GM20431 (cell line): ENCODE data around the gene SMIM35.

Source experiments
- in situ Hi-C: fragments of 300-500 bp; cut with MseI, MboI; formaldehyde crosslinking; loops from one replicate; pipeline ENCODE4 v1.15.0; 2020; ENCODE audit warnings: low sequenced_read_pairs; ENCODE audit not compliant: unreplicated experiment

SMIM35 gene

DNA sequence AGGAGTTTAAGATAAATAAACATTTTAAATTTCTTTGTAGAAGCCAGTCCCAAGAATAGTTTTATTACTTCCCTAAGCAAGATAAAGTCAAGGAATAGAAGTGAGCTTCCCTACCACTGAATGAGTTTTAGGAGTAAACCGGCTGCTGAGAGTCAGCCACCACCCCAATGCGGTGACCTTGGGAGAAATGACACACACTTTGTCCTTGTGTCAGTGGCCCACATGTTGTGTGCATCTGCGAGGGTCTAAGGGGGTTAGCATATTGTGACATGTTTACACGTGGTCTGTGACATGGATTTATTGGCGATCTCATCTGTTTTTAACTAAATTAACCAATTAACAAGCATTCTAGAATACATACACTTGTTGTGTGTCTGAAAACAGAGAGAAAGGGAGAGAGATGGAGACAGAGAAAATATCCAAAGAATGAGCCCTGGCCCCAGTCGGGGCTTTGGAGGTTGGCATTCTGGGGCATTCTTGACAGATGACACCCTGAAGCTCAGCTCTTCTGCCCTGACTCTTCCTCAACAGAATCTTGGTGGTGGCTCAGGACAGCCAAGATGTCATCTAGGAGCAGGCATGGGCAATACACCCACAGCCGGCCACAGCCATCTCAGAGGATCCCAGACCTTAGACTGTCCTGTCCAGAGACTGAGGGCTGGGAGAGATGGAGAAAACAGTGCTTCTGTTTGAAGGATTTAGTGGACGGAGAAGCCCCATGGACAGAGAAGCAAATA is 39.6 kb downstream of the SMIM35 start:
- in situ Hi-C loops = no loop called here

DNA sequence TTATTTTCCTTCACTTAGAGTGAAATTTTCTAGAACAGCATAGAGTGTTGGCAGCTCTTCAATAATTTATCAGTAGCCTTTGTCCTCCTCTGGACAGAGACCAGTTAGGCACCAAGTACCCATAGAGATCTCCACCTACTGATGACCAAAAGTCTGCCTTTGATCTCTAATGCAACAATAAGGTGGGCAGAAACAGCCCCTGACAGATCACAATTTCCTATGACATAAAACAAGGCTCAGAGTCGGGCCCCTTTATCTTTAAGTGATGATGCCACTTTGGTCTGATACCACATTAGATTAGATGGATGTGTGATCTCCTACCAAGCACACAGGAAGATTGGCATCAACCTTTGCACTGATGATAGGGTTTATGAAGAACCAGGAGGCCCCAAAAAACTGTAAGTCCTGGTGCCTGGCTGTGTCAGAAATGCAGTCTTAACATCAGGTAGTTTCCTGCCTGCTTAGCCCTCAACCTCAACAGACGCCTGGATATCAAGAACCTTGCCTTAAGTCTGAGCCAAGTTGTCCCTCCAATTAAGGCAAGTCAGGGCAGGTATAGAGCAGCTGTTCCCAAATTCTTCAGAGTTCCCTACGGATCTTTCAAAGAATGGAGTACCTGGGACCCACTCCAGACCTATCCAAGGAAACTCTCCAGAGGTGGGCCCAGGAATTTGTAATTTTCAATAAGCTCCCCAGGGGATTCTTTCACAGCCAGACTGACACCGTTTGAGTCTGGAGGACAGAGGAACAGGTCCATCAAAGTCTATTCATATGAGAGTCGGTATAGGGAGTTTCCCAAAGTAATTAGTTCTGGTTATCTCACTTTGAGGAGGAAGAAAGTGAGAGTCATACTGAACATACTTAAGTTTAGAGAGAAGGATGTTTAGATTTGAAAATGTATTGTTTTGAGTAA is 40.5 kb downstream of the SMIM35 start:
- in situ Hi-C loops = no loop called here

DNA sequence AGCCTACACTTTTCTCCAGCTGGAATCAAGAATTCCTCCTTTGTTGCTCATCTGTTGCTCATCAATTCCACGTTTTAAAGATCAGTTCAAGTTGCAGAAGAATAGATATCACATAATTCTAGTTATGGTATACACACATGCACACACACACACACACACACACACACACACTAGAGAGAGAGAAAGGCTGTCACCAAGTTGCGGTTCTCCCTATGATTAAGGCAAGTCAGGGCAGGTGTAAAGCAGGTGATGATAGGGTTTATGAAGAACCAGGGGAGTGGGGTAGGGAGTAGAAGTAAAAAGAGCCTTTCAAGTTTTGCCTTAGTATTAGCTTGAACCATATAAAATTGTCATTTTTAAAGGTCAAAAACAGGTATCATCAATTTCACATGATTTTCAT is 41.6 kb downstream of the SMIM35 start:
- in situ Hi-C loops = no loop called here

DNA sequence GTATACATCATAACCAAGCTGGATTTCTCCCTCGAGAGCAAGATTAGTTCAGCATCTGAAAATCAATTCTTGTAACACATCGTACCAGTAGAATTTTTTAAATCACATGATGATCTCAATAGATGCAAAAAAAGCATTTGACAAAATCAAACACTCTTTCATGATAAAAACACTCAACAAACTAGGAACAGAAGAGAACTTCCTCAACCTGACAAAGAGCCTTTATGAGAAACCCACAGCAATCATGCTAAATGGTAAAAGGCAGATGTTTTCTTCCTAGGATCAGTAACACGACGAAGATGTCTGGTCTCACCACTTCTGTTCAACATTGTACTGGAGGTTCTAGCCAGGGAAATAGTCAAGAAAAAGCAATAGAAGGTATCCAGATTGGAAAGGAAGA is 44.0 kb downstream of the SMIM35 start:
- in situ Hi-C loops = no loop called here

DNA sequence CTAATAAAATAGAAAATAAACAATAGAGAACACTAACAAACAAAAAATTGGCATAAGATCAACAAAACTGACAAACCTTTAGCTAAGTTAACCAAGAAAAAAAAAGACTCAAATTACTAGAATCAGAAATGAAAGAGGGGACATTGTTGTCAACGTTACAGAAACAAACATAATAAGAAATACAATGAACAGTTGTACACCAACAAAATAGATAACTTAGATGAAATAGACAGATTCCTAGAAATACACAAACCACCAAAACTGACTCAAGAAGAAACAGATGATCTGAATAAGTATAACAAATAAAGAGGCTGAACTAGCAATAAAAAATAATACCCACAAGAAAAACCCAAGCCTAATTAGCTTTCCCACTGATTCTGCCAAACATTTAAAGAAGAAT is 44.6 kb downstream of the SMIM35 start:
- in situ Hi-C loops = no loop called here

DNA sequence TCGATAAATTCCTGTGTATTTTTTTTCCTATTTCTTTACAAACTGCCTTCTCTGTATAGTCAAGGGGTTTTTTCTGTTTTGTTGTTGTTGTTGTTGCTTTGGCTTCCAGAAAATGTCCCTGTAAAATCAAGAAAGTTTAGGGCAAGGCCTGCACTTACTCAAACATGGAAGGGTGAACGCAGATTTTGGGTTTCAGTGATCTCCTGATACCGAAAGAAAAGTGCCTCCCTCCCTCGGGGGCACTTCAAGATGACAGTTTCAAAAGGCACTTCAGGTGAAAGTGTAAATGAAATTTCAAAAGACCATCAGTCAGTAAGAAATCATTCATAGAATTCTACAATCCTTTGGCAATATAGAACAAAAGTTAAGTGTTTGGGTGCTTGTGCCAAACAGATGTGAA is 53.3 kb downstream of the SMIM35 start:
- in situ Hi-C loops = no loop called here

DNA sequence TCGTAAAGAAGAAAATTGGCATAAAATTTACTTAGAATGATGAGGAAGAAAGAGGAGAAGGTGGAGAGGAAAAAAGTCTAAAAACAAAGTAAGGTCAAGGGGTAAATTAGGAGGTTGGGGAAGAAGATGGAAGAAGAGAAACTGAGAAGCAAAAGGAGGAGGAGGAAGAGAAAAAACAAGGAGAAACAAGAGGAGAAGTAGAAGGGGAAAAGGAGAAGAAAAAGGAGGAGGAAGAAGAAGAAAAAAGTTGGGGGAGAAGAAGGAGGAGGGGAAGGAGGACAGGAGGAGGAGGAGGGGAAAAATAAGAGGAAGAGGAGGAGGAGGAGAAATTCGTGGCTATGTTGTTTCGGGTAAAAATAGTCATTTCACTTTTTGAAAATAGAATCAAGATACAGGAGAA is 58.1 kb downstream of the SMIM35 start:
- in situ Hi-C loops = no loop called here

DNA sequence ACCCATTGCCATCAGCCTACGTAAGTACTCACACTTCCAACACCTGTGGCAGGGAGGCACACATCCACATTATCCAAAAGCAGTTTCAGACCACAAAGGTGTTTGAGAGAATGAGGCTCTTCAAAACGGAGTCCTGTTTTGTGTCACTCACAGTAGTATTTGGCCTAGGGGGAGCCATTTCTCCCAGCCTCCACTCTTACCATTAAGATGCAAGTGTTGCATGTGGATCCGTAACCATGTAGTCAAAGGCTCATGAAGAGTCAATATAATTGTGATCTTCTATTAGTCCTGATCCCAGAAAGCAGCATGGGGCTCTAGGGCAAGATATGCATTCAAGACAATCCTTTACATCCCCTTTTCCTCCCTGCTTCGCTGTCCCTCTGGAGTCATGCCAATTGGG is 59.1 kb downstream of the SMIM35 start:
- in situ Hi-C loops = no loop called here

DNA sequence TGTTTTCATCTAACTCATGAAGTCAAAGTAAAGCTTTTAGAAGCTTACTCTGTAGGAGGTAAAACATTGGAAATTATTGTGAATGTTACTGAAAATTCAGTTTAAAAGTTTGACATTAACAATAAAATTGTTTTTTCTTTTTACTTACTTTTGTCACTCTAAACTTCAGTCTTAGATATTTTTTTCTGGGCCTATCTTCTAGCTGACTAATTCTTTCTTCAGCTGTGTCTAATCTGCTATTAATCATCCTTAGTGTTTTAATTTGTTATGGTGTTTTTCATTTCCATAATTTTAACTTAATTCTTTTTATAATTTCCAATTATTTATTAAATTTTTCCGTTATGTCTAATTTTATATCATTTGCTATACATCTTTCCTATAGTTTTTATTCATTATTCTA is 65.6 kb downstream of the SMIM35 start:
- in situ Hi-C loops = no loop called here

DNA sequence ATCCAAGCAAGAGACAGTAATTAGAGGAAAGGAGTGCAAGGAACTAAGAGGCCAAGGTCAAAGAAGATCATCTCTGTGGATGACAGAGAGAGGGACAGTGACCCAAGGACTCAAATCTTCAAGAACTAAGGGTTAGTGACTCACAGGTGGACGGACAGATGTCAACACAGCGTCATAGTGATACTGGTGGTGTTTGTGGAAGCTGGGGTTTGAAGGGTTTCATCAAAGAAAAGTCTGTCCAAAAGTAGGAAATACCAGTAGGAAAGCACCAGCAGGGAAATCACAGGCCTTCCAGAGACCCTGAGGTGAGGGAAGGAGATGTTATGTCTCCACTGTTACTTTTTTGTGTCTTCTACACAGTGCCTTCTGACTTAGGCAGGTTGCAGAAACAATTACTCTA is 68.4 kb downstream of the SMIM35 start:
- in situ Hi-C loops = no loop called here

DNA sequence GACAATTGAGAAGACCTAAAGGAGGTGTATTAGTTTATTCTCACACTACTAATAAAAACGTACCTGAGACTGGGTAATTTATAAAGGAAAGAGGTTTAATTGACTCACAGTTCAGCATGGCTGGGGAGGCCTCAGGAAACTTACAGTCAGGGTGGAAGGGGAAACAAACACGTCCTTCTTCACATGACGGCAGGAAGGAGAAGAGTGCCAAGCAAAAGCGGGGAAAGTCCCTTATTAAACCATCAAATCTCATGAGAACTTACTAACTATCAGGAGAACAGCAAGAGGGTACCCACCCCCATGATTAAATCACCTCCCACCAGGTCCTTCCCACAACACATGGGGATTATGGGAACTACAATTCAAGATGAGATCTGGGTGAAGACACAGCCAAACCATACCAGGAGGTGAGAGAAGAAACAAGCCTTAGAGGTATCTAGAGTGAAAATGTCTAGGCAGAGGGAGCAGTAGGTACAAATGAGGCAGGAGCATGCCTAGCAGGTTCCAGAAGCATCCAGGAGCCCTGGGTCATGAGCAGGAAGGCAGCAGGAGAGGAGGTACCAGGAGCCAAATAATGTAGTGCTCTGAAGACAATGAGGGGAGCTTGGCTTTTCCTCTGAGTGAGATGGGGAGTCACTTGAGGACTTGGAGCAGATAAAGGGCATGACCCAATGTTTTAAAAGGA is 69.0 kb downstream of the SMIM35 start:
- in situ Hi-C loops = no loop called here

DNA sequence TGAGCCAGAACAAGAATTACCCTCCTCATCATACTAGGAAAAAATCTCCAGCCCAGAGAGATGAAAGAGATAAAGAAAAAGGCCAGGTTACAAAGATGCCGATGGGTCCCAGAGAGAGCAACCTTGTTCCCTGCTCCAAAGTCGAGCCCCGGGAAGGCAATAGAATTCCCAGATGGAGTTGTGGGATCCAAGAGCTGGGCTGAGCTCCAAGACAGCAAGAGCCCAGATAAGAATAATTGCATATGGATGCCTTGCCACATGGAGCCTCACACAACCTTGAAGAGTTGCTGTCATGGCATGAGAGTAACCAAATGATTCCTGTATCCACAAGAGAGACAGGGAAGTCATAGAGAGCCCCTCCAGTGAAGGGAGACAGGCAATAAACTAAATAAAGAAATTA is 69.7 kb downstream of the SMIM35 start:
- in situ Hi-C loops = no loop called here

DNA sequence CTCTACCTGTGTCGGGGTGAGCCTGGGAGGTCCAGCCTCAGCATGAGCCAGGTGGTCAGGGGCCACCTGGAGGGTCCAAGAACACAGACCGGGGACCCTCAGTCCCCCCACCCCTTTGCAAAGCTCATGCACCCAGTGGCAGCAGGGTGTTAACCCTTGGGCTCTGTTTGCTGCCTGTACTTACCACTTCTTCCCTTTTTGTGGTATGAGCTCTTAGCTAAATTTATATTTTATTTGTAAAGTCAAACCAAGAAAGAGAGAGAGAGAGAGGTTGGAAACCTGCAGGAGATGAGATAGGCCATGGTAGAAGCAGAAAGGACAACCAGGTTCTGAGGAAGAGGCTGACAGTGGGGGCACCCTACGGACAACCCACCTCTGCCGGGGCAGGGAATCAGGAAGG is 70.7 kb downstream of the SMIM35 start:
- in situ Hi-C loops = no loop called here

DNA sequence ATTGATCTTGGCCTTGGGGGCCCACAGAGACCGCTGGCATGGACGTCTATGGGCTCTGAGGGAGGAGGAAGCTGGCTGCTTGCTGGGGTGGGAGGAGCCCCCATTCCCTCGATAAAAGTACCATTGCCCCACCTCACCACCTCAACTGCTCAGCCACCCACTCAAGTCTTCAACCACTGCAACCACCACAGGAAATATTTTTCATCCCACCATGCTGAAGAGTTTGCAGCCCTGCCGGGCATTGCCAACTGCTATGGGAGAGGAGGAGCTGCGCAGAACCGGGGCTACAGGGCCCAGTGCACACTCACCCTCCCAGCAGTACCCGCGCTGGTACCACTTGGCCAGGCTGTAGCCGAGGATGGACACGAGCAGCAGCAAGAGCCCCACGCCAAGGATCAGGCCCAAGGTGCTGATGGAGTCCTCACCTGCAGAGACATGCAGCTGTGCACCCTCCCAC is 71.3 kb downstream of the SMIM35 start:
- in situ Hi-C loops = no loop called here

DNA sequence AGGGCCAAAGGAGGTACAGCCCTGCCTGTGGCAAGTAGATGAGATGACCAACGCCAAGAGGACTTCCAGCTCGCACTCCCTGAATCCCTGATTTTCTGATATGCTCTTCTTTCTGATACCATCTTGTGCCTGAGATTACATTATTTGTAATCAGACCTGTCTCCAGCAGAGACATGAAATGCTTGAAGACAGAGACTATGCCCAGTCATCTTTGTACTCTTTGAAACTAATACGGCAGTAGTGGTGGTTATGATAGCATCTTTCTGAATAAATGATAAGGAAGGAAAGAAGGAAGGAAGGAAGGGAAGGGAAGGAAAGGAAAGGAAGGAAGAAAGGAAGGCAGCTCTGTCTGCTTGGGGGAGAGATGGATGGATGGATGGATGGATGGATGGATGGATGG is 72.7 kb downstream of the SMIM35 start:
- in situ Hi-C loops = no loop called here

DNA sequence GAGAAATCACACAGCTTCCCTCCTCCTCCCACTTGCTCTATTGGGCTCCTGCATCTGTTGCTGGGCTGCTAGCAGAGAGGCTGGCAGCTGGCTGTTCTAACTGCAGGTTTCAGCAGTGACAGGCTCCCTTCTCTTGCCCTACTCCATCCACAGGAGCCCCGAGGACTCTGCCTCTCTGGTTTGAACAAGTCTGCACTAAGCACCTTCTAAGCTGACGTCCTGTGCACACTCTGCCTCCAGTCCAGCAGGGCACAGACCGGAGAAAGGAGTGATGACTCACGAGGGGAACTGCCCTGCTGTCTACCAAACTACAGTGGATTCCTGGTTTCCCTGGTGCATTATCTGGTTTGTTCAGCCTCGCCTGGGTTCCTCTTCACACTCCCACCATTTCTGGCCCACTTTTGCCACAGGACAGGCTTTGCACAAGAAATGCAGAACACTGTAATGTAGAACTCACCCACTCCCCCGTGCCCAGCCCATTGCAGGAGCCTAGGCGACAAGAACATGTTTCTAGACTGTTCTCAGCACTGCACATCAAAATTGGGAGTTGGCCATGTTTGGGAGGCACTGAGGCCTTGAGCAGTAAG is 74.6 kb downstream of the SMIM35 start:
- in situ Hi-C loops = no loop called here

DNA sequence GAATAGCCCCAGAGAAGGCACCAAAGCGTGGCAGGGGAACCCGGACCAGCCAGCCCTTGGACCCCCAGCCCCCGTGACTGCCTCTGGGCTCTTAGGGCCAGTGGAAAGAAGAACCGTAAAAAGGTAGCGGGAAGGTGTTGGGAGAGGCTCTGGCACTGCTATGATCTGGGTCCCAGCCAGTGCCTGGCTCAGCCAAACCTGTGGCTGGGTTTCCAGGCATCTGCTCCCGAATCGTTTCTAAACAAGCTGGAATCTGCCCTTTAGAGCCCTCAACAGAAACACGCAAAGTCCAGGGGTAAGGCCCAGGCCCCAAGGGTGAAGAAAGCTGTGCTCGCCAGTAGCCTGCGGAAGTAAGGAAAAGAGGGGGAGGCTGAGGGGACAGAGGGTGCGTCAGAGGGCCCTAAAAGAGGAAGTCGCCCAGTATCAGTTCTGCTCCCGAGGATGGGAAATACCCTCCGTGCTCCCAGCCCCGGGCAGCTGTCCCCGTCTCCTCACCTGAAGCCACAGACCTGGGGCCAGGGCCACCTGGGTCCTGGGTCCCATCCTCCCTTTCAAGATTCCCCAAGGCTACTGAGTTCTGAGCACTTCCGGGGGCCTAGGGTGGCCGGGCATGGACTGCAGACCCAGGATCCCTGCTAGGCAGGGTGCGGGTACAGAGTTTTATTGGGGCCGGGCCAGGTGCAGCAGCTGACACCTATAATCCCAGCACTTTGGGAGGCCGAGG is 75.9 kb downstream of the SMIM35 start:
- in situ Hi-C loops = no loop called here

DNA sequence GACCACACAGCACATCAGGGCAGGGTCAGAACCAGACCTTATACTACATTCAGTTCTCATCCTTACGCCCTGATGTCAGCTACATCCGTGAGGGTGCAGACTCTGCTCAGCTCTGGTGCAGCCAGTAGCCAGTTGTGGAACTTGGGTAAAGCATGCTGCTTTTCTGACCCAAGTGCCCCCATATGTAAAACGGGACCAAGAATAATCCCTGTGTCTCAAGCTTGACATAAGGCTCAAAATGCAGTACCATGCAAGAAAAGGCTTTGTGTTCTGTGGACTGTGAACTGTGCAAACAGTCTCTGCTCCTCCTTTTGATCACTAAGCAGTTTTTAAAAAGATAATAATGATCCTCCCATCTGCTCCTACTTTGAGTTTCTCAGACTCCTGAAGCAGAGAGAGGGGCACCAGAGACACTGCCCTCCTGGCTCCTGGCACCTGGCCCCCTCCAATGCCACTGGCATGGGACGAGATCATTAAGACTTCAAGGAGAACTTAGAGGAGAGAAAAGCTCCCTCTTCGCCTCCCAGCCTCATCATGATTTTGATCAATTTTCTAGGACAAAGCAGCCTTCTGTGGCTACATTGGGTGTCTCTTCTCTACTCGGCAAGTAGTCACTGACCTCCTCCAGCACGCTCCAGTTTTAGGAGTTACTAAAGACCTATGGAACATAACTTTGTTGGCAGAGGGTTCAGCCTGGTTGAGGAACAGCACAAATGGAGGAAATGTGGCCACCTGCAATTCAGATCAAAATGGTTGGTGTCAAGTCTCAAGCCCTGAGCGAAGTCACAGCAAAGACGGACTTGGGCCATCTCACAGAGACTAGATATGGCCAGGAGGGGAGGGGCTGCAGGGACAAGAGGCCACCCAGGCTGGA is 76.7 kb downstream of the SMIM35 start:
- in situ Hi-C loops = no loop called here
